H1 (cell line): ENCODE measurements around the gene GOSR1. TPM values are rescaled to one million over a fixed set of nuclear protein-coding genes. Genes with fewer than 3 reads are reported as not detected.

Experiments used
- CTCF ChIA-PET: fragments of 300-600 bp; sonication (Branson Sonifier 250); formaldehyde crosslinking; loops from one replicate; lab custom pipeline; 2021; ENCODE audit not compliant: partially characterized antibody; lab: Charles Lee
- POLR2A ChIA-PET: fragments of 300-600 bp; sonication (Branson Sonifier 250); formaldehyde crosslinking; loops from one replicate; lab custom pipeline; 2021; ENCODE audit warnings: inconsistent platforms; ENCODE audit not compliant: partially characterized antibody; lab: Charles Lee
- DNase-seq, 2 experiments: peaks; one replicate each; pipeline versions ENCODE4 v3.0.0 to v3.0.0-alpha.2; 2010 to 2022; ENCODE audit warnings: low spot score in 2 of 2, low read depth in 1 of 2, mixed read lengths in 1 of 2
- FAIRE-seq: peaks from 2 replicates; lab custom pipeline; 2011; peaks lifted over from hg19 to GRCh38; lab: Jason Lieb, UNC
- H2AFZ ChIP-seq: 2 replicates; pipeline ENCODE4 v1.8.1; 2012; ENCODE audit warnings: low read length, inconsistent platforms
- H2AK5ac ChIP-seq: 2 replicates; pipeline ENCODE4 v1.6.1; 2013; ENCODE audit warnings: low read depth, low read length
- H2BK120ac ChIP-seq: replicated peaks from 2 replicates; pipeline ENCODE3; 2013; ENCODE audit warnings: low read depth, low read length, inconsistent platforms
- H2BK12ac ChIP-seq: 2 replicates; pipeline ENCODE4 v1.6.1; 2013; ENCODE audit warnings: low read depth, low read length
- H2BK15ac ChIP-seq: 2 replicates; pipeline ENCODE4 v1.6.1; 2013; ENCODE audit warnings: low read length
- H2BK20ac ChIP-seq: 2 replicates; pipeline ENCODE4 v1.6.1; 2013; ENCODE audit warnings: low read length
- H2BK5ac ChIP-seq: 2 replicates; pipeline ENCODE4 v1.6.1; 2013; ENCODE audit warnings: low read depth, low read length
- H3K14ac ChIP-seq: 2 replicates; pipeline ENCODE4 v1.6.1; 2013; ENCODE audit warnings: inconsistent platforms; ENCODE audit not compliant: insufficient read length
- H3K18ac ChIP-seq: 2 replicates; pipeline ENCODE4 v1.6.1; 2013; ENCODE audit warnings: low read length; ENCODE audit errors: extremely low read depth
- H3K23ac ChIP-seq: 2 replicates; pipeline ENCODE4 v1.6.1; 2013; ENCODE audit warnings: inconsistent platforms; ENCODE audit not compliant: insufficient read length
- H3K23me2 ChIP-seq: 2 replicates; pipeline ENCODE4 v1.6.1; 2013; ENCODE audit warnings: low read depth, low read length
- H3K27ac ChIP-seq: 2 replicates; pipeline ENCODE4 v1.6.1; 2011; ENCODE audit warnings: low read depth, low read length, inconsistent platforms
- H3K27me3 ChIP-seq, 4 experiments: replicated peaks in 1 of 4; 1 replicate in 1 of 4; 2 replicates in 3 of 4; pipeline versions ENCODE4 v1.6.1 to v1.8.1; 2011 to 2013; ENCODE audit warnings: low read length in 3 of 4, mild to moderate bottlenecking in 3 of 4, inconsistent platforms in 2 of 4, mixed read lengths in 2 of 4, moderate library complexity in 1 of 4; ENCODE audit not compliant: control insufficient read depth in 3 of 4, insufficient read depth in 3 of 4; ENCODE audit errors: extremely low read depth in 1 of 4
- H3K36me3 ChIP-seq, 4 experiments: 2 replicates each; pipeline versions ENCODE4 v1.6.1 to v1.8.1; 2011 to 2013; ENCODE audit warnings: mild to moderate bottlenecking in 4 of 4, low read length in 3 of 4, moderate library complexity in 2 of 4, control low read depth in 1 of 4, inconsistent platforms in 1 of 4; ENCODE audit not compliant: insufficient read depth in 4 of 4, control insufficient read depth in 2 of 4
- H3K4ac ChIP-seq: replicated peaks from 2 replicates; pipeline ENCODE3; 2013; ENCODE audit warnings: low read length, low read depth, mixed read lengths, inconsistent platforms; ENCODE audit not compliant: insufficient read length
- H3K4me1 ChIP-seq, 4 experiments: replicated peaks in 1 of 4; 1 replicate in 1 of 4; 2 replicates in 3 of 4; pipeline versions ENCODE4 v1.6.1 to v1.8.1; 2011 to 2013; ENCODE audit warnings: low read length in 3 of 4, inconsistent platforms in 2 of 4, mixed read lengths in 1 of 4; ENCODE audit not compliant: insufficient read depth in 4 of 4, control insufficient read depth in 3 of 4
- H3K4me2 ChIP-seq, 2 experiments: 2 replicates each; pipeline versions ENCODE4 v1.6.1 to v1.8.1; 2011 to 2013; ENCODE audit warnings: low read depth in 2 of 2, low read length in 2 of 2, control low read depth in 1 of 2, inconsistent platforms in 1 of 2, mild to moderate bottlenecking in 1 of 2; ENCODE audit not compliant: insufficient read depth in 1 of 2
- H3K4me3 ChIP-seq, 4 experiments: fragments of 200-600, 300-600 bp in 1 of 4; sonication (generic), shearing (Covaris generic), sonication (Bioruptor Twin) in 1 of 4; 2 replicates each; pipeline versions ENCODE4 v1.5.1 to v1.8.1; 2011 to 2016; ENCODE audit warnings: low read length in 4 of 4, low read depth in 3 of 4, control low read depth in 2 of 4, inconsistent platforms in 2 of 4, mild to moderate bottlenecking in 2 of 4, mixed read lengths in 1 of 4, moderate library complexity in 1 of 4; ENCODE audit not compliant: insufficient read depth in 2 of 4; ENCODE audit errors: extremely low read depth in 1 of 4
- H3K56ac ChIP-seq: replicated peaks from 2 replicates; pipeline ENCODE3; 2013; ENCODE audit warnings: low read depth, mild to moderate bottlenecking, mixed read lengths, low read length, inconsistent platforms; ENCODE audit not compliant: insufficient read length
- H3K79me1 ChIP-seq: 2 replicates; pipeline ENCODE4 v1.6.1; 2013; ENCODE audit warnings: low read depth, low read length, control low read depth
- H3K79me2 ChIP-seq, 2 experiments: 2 replicates each; pipeline versions ENCODE4 v1.6.1 to v1.8.1; 2012 to 2013; ENCODE audit warnings: low read length in 2 of 2, mild to moderate bottlenecking in 2 of 2, inconsistent platforms in 1 of 2; ENCODE audit not compliant: insufficient read depth in 2 of 2, control insufficient read depth in 1 of 2
- H3K9ac ChIP-seq, 4 experiments: replicated peaks in 1 of 4; 1 replicate in 1 of 4; 2 replicates in 3 of 4; pipeline versions ENCODE4 v1.6.1 to v1.8.1; 2011 to 2013; ENCODE audit warnings: low read depth in 3 of 4, low read length in 3 of 4, control low read depth in 2 of 4, mild to moderate bottlenecking in 2 of 4, moderate library complexity in 2 of 4, inconsistent platforms in 1 of 4; ENCODE audit errors: extremely low read depth in 1 of 4
- H3K9me3 ChIP-seq, 2 experiments: 2 replicates each; pipeline versions ENCODE4 v1.6.1 to v1.8.1; 2012 to 2013; ENCODE audit warnings: mild to moderate bottlenecking in 2 of 2, moderate library complexity in 2 of 2, control low read depth in 1 of 2, inconsistent platforms in 1 of 2, low read depth in 1 of 2, low read length in 1 of 2, mixed read lengths in 1 of 2; ENCODE audit not compliant: insufficient read depth in 2 of 2
- H4K20me1 ChIP-seq, 2 experiments: replicated peaks in 1 of 2; 2 replicates each; pipeline versions ENCODE3 to v1.8.1; 2011 to 2013; ENCODE audit warnings: inconsistent platforms in 2 of 2, low read length in 2 of 2, mild to moderate bottlenecking in 1 of 2; ENCODE audit not compliant: insufficient read depth in 2 of 2, control insufficient read depth in 1 of 2
- H4K5ac ChIP-seq: 2 replicates; pipeline ENCODE4 v1.6.1; 2013; ENCODE audit warnings: low read length, low read depth, mixed read lengths, inconsistent platforms; ENCODE audit not compliant: insufficient read length
- H4K8ac ChIP-seq: 2 replicates; pipeline ENCODE4 v1.8.0; 2013; ENCODE audit warnings: mild to moderate bottlenecking, moderate library complexity, low read length, inconsistent platforms; ENCODE audit not compliant: insufficient read depth; ENCODE audit errors: extremely low read depth
- H4K91ac ChIP-seq: replicated peaks from 2 replicates; pipeline ENCODE3; 2013; ENCODE audit warnings: low read length, mixed read lengths, inconsistent platforms; ENCODE audit not compliant: insufficient read length
- BCL11A ChIP-seq, 2 experiments: IDR thresholded peaks; one replicate each; pipeline ENCODE4 v1.6.1; 2011; ENCODE audit warnings: low read depth in 2 of 2, low read length in 2 of 2, mild to moderate bottlenecking in 2 of 2
- CREB1 ChIP-seq: IDR thresholded peaks from 2 replicates; pipeline ENCODE4 v1.6.1; 2012; ENCODE audit warnings: inconsistent platforms
- GTF2F1 ChIP-seq: IDR thresholded peaks from 2 replicates; pipeline ENCODE4 v1.6.1; 2012; ENCODE audit warnings: low read depth, low read length, improper control_type of control experiment, borderline replicate concordance
- NRF1 ChIP-seq: IDR thresholded peaks from 2 replicates; pipeline ENCODE4 v1.6.1; 2011; ENCODE audit warnings: mild to moderate bottlenecking, low read depth, low read length, improper control_type of control experiment
- RAD21 ChIP-seq, 2 experiments: IDR thresholded peaks in 1 of 2; conservative IDR thresholded peaks in 1 of 2; 2 replicates each; pipeline ENCODE4 v1.6.1; 2011; ENCODE audit warnings: low read depth in 2 of 2, low read length in 2 of 2, improper control_type of control experiment in 1 of 2, inconsistent platforms in 1 of 2, mild to moderate bottlenecking in 1 of 2, moderate library complexity in 1 of 2
- RNF2 ChIP-seq: fragments of 200-900, 300-1000 bp; sonication (generic); IDR thresholded peaks from 2 replicates; pipeline ENCODE4 v1.7.1; 2016; ENCODE audit warnings: borderline replicate concordance, low read depth, mild to moderate bottlenecking, antibody characterized with exemption, low read length; ENCODE audit not compliant: poor library complexity, severe bottlenecking; ENCODE audit errors: missing control alignments
- TAF1 ChIP-seq: IDR thresholded peaks from 2 replicates; pipeline ENCODE4 v1.6.1; 2011; ENCODE audit warnings: mild to moderate bottlenecking, low read depth, low read length
- WGBS, 2 experiments: shearing (Covaris generic) in 1 of 2; methylation state at CpG; one replicate each; pipeline versions ENCODE4 v1.1.6 to v1.1.7; 2013 to 2015; ENCODE audit warnings: low lambda C conversion rate in 2 of 2, mixed read lengths in 2 of 2, inconsistent platforms in 1 of 2, low coverage in 1 of 2, missing lambda C conversion rate in 1 of 2; ENCODE audit not compliant: insufficient replicate concordance in 2 of 2, insufficient coverage in 1 of 2, insufficient read length in 1 of 2; ENCODE audit errors: extremely low coverage in 1 of 2, missing lambda C conversion rate in 1 of 2; 5-methylcytosine and 5-hydroxymethylcytosine counted together
- polyA plus RNA-seq, 7 experiments: library from polyadenylated mRNA; depleted of rRNA in 3 of 7; stranded (reverse) in 5 of 7; unstranded in 2 of 7; fragments of >200 nt in 5 of 7; fragments of 200-250 nt in 2 of 7; gene quantifications; 1 replicate in 5 of 7; 2 replicates in 1 of 7; 4 replicates in 1 of 7; pipeline versions ENCODE4 v1.2.1 to v1.2.3, GENCODE V29; 2011 to 2013; ENCODE audit warnings: missing spikeins in 2 of 7, mixed read lengths in 2 of 7
- total RNA-seq: library from RNA; stranded (reverse); fragmentation: NEBNext Ultra II Directional; extraction: Animal tissue kit (Norgen Biotek cat#: 25700); gene quantifications from 2 replicates; pipeline ENCODE4 v1.2.1, GENCODE V29; 2021

Gene GOSR1
- total and polyA plus RNA-seq, 2 of the 8 experiments (the other 6 are each of a cell fraction or from before 2014, with no cell fraction given), result 9.2 to 43.3 TPM

GRCh38 chr17:30429155-30429554, 48.1 kb upstream of the GOSR1 start:
- TF ChIP-seq NRF1 (no peak), BCL11A (IDR thresholded peaks at IDR 0.05; ENCODE audit: low read depth in 2 of 2, low read length in 2 of 2) (no peak), RNF2 (no peak), RAD21 (IDR thresholded peaks at IDR 0.05 in 1 of 2, conservative IDR thresholded peaks at IDR 0.05 in 1 of 2; ENCODE audit: low read depth in 2 of 2, low read length in 2 of 2) (no peak), CREB1 (no peak), TAF1 (no peak), GTF2F1 (no peak)
- TF ChIP-seq, all 59 proteins: peak for 0
- no peak overlapping the region for H2BK15ac ChIP-seq
- no peak overlapping the region for H2BK12ac ChIP-seq
- H3K9ac ChIP-seq, result no peak overlapping the region
- ChIA-PET POLR2A (interaction anchor here (1.0 kb wide), 1 partner anchor 15 kb away, joined by 3 read pairs; no protein-coding TSS in a partner anchor), CTCF (no interaction called here)
- no peaks in the 10 kb centered on the region for H3K79me2 ChIP-seq
- no peak overlapping the region for H3K4me2 ChIP-seq
- no peak overlapping the region for H4K5ac ChIP-seq
- H2AFZ ChIP-seq, result no peak overlapping the region
- no peak overlapping the region for H3K14ac ChIP-seq
- H4K8ac ChIP-seq, result no peak overlapping the region
- H3K4ac ChIP-seq, result no peak overlapping the region
- H3K4me1 ChIP-seq, result no peaks in the 10 kb centered on the region
- no peak overlapping the region for H2AK5ac ChIP-seq
- no peaks in the 10 kb centered on the region for H4K20me1 ChIP-seq
- no peak for DNase-seq
- H3K36me3 ChIP-seq, result peaks cover 0 to 8% (median 0%) of the 10 kb centered on the region in 4 experiments; a peak in 1 of 8 replicates
- no peak overlapping the region for H2BK5ac ChIP-seq
- WGBS, 2 experiments, result 87% methylated on average over 1 of the region's 1 CpG; no CpG with 5 or more reads in 1 of the 2 experiments
- no peak overlapping the region for H3K23ac ChIP-seq
- H3K27me3 ChIP-seq, result no peaks in the 10 kb centered on the region
- H3K9me3 ChIP-seq, result no peaks in the 10 kb centered on the region
- no peaks in the 10 kb centered on the region for H3K23me2 ChIP-seq
- no peak overlapping the region for H3K56ac ChIP-seq
- H2BK20ac ChIP-seq, result no peak overlapping the region
- H4K91ac ChIP-seq, result no peak overlapping the region
- H3K4me3 ChIP-seq, result no peak overlapping the region
- no peak overlapping the region for H3K18ac ChIP-seq
- no peaks in the 10 kb centered on the region for H3K79me1 ChIP-seq
- FAIRE-seq, result no peak
- no peak overlapping the region for H3K27ac ChIP-seq
- H2BK120ac ChIP-seq, result no peak overlapping the region
